GM10266 (cell line): ENCODE results near the gene YIPF5.

Experiments
- DNase-seq: peaks from one replicate; pipeline ENCODE4 v3.0.0; 2012; ENCODE audit errors: extremely low spot score
- CTCF ChIP-seq: IDR thresholded peaks from 2 replicates; pipeline ENCODE4 v1.5.1; 2012; ENCODE audit warnings: mild to moderate bottlenecking, low read depth; ENCODE audit not compliant: control insufficient read depth, insufficient read depth; ENCODE audit errors: missing control alignments

Gene YIPF5

GRCh38 chr5:144170276-144171024 is at the start of gene YIPF5, which contains the start of gene KCTD16:
YIPF5 (minus strand) TSS chr5:144170659; CDS start chr5:144169955, 704 bp downstream.
KCTD16 (plus strand) TSS chr5:144170873.
- TF ChIP-seq CTCF, result no peak
- DNase-seq, result peak; percentile 90

- DNase-seq, result no peak
Measured at GRCh38 chr5:144219869-144220268, 49.4 kb upstream of the YIPF5 start.

GRCh38 chr5:144210655-144211054 is 40.2 kb upstream of the YIPF5 start:
- TF ChIP-seq CTCF, result no peak
- no peak for DNase-seq

More at GRCh38 chr5:144219869-144220268, 49.4 kb upstream of the YIPF5 start:
- TF ChIP-seq CTCF, result no peak

- DNase-seq, result no peak
- no peak for TF ChIP-seq CTCF
Measured at GRCh38 chr5:144209361-144209760, 38.9 kb upstream of the YIPF5 start.

- no peak for DNase-seq
- TF ChIP-seq CTCF, result no peak
Measured at GRCh38 chr5:144207875-144208444, 37.5 kb upstream of the YIPF5 start.

- no peak for DNase-seq
- TF ChIP-seq CTCF, result no peak
Measured at GRCh38 chr5:144206141-144206540, 35.7 kb upstream of the YIPF5 start.

- TF ChIP-seq CTCF, result no peak
- no peak for DNase-seq
Measured at GRCh38 chr5:144205141-144205551, 34.7 kb upstream of the YIPF5 start.
